ENCODE results near the gene VWA3B. TPM values are rescaled to one million over a fixed set of nuclear protein-coding genes. Genes with fewer than 3 reads are reported as not detected.
"Not testable (repeated sequence)": the region's sequence is repeated elsewhere in the genome, so short reads cannot be mapped to it uniquely, and the experiment has no call there.

VWA3B gene
- total RNA-seq, 4 donors from 2014 or later: 0.27 TPM; not detected in 3

- no peak overlapping the region for H3K4me3 ChIP-seq
- H3K27ac ChIP-seq: peak overlapping the region in 1 of 4 donors; percentile 54
- TF ChIP-seq POLR2A (IDR thresholded peaks at IDR 0.05) (no peak), CTCF (IDR thresholded peaks at IDR 0.05) (no peak)
- no peaks in the 10 kb centered on the region for H3K27me3 ChIP-seq
- no peaks in the 10 kb centered on the region for H3K36me3 ChIP-seq
- peaks cover 0 to 44% (median 3%) of the 10 kb centered on the region in 4 donors for H3K4me1 ChIP-seq
- peaks cover 0 to 5% (median 0%) of the 10 kb centered on the region in 4 donors for H3K9me3 ChIP-seq
- no peak for DNase-seq
Measured at GRCh38 chr2:98040331-98040939, 46.5 kb upstream of the VWA3B start.

GRCh38 chr2:98043101-98043500 is 43.9 kb upstream of the VWA3B start:
- DNase-seq: no peak
- TF ChIP-seq POLR2A (IDR thresholded peaks at IDR 0.05) (no peak), CTCF (IDR thresholded peaks at IDR 0.05) (no peak)
- peaks cover 0 to 25% (median 3%) of the 10 kb centered on the region in 4 donors for H3K4me1 ChIP-seq
- no peaks in the 10 kb centered on the region for H3K36me3 ChIP-seq
- peaks cover 0 to 5% (median 0%) of the 10 kb centered on the region in 4 donors for H3K9me3 ChIP-seq
- no peak overlapping the region for H3K4me3 ChIP-seq
- no peaks in the 10 kb centered on the region for H3K27me3 ChIP-seq
- no peak overlapping the region for H3K27ac ChIP-seq

- H3K4me3 ChIP-seq, DNase-seq: not testable (repeated sequence)
Measured at GRCh38 chr2:98044730-98045129, 42.2 kb upstream of the VWA3B start.

GRCh38 chr2:98050070-98050469 is 36.9 kb upstream of the VWA3B start:
- DNase-seq: peak in 1 of 3 donors; percentile 60
- no peaks in the 10 kb centered on the region for H3K9me3 ChIP-seq
- TF ChIP-seq POLR2A (IDR thresholded peaks at IDR 0.05) (no peak), CTCF (IDR thresholded peaks at IDR 0.05) (no peak)

More at GRCh38 chr2:98044730-98045129, 42.2 kb upstream of the VWA3B start:
- H3K27ac ChIP-seq, H3K36me3 ChIP-seq, H3K9me3 ChIP-seq, H3K27me3 ChIP-seq, H3K4me1 ChIP-seq: not testable (repeated sequence)

GRCh38 chr2:98058191-98058975 is 28.6 kb upstream of the VWA3B start:
- H3K27ac ChIP-seq: no peak overlapping the region
- no peaks in the 10 kb centered on the region for H3K27me3 ChIP-seq
- H3K9me3 ChIP-seq: no peaks in the 10 kb centered on the region
- no peak for TF ChIP-seq POLR2A (IDR thresholded peaks at IDR 0.05)
- TF ChIP-seq CTCF (IDR thresholded peaks at IDR 0.05): no peak
- no peak for DNase-seq
- H3K4me3 ChIP-seq: no peak overlapping the region
- H3K4me1 ChIP-seq: peaks cover 0 to 3% (median 0%) of the 10 kb centered on the region in 4 donors
- no peaks in the 10 kb centered on the region for H3K36me3 ChIP-seq

More at GRCh38 chr2:98050070-98050469, 36.9 kb upstream of the VWA3B start:
- Histone ChIP-seq H3K36me3 (no peaks in the 10 kb centered on the region), H3K27me3 (no peaks in the 10 kb centered on the region), H3K4me1 (peaks cover 0 to 3% (median 0%) of the 10 kb centered on the region in 4 donors), H3K27ac (peak overlapping the region in 2 of 4 donors; percentile 20 to 34), H3K4me3 (no peak overlapping the region)

- DNase-seq: no peak
Measured at GRCh38 chr2:98060277-98060676, 26.7 kb upstream of the VWA3B start.

More at GRCh38 chr2:98060277-98060676, 26.7 kb upstream of the VWA3B start:
- Histone ChIP-seq H3K27me3 (no peaks in the 10 kb centered on the region), H3K36me3 (no peaks in the 10 kb centered on the region), H3K9me3 (no peaks in the 10 kb centered on the region), H3K4me3 (no peak overlapping the region), H3K27ac (no peak overlapping the region), H3K4me1 (no peaks in the 10 kb centered on the region)
- TF ChIP-seq POLR2A (IDR thresholded peaks at IDR 0.05): no peak
- no peak for TF ChIP-seq CTCF (IDR thresholded peaks at IDR 0.05)
